ENCODE data around the gene SLC16A3. TPM values are rescaled to one million over a fixed set of nuclear protein-coding genes. Genes with fewer than 3 reads are reported as not detected.
A peak's percentile ranks its signal among the peaks of the same experiment; 100 is the strongest.

The SLC16A3 gene
- total RNA-seq, 4 donors from 2014 or later: 11.2 to 38.5 (median 22.1) TPM

GRCh38 chr17:82232876-82233785 lies 4.3 kb downstream of the SLC16A3 start:
- H3K4me1 ChIP-seq: peaks cover 0 to 95% (median 39%) of the 10 kb centered on the region in 3 donors
- peak overlapping the region in 3 of 4 donors; percentile 88 to 92 (median 91) for H3K27ac ChIP-seq
- H3K9me3 ChIP-seq: no peaks in the 10 kb centered on the region
- peaks cover 0 to 19% of the 10 kb centered on the region in 2 donors for H3K36me3 ChIP-seq
- no peaks in the 10 kb centered on the region for H3K27me3 ChIP-seq
- H3K4me3 ChIP-seq: no peak overlapping the region
- TF ChIP-seq POLR2A (IDR thresholded peaks at IDR 0.05): no peak
- peak; percentile 19 for TF ChIP-seq POLR2AphosphoS5 (IDR thresholded peaks at IDR 0.05)
- ATAC-seq: no peak
- WGBS, 2 donors (ENCODE audit: low coverage in 1 of 2): 78 to 93% methylated on average over 2 to 3 of the region's 21 CpGs

GRCh38 chr17:82234211-82235055 lies 5.6 kb downstream of the SLC16A3 start:
- no peak for ATAC-seq
- H3K27ac ChIP-seq: peak overlapping the region in 3 of 4 donors; percentile 81 to 86 (median 85)
- H3K27me3 ChIP-seq: no peaks in the 10 kb centered on the region
- H3K4me3 ChIP-seq: no peak overlapping the region
- WGBS, 2 donors (ENCODE audit: low coverage in 1 of 2): no CpG with 5 or more reads among the region's 26 CpGs
- H3K36me3 ChIP-seq: peaks cover 0 to 24% of the 10 kb centered on the region in 2 donors
- H3K9me3 ChIP-seq: no peaks in the 10 kb centered on the region
- peaks cover 0 to 97% (median 51%) of the 10 kb centered on the region in 3 donors for H3K4me1 ChIP-seq
- no peak for TF ChIP-seq CTCF (IDR thresholded peaks at IDR 0.05)
- no peak for TF ChIP-seq POLR2AphosphoS5 (IDR thresholded peaks at IDR 0.05)
- no peak for TF ChIP-seq POLR2A (IDR thresholded peaks at IDR 0.05)
- TF ChIP-seq EP300 (IDR thresholded peaks at IDR 0.05): no peak

GRCh38 chr17:82235056-82235774 lies 6.4 kb downstream of the SLC16A3 start:
- 74 to 80% methylated on average over 1 to 7 of the region's 19 CpGs for WGBS, 2 donors (ENCODE audit: low coverage in 1 of 2)
- TF ChIP-seq POLR2AphosphoS5 (IDR thresholded peaks at IDR 0.05): no peak
- TF ChIP-seq POLR2A (IDR thresholded peaks at IDR 0.05): no peak
- TF ChIP-seq CTCF (IDR thresholded peaks at IDR 0.05): no peak
- TF ChIP-seq EP300 (IDR thresholded peaks at IDR 0.05): no peak
- Histone ChIP-seq H3K9me3 (no peaks in the 10 kb centered on the region), H3K27me3 (no peaks in the 10 kb centered on the region), H3K4me1 (peaks cover 0 to 97% (median 51%) of the 10 kb centered on the region in 3 donors), H3K36me3 (peaks cover 0 to 31% of the 10 kb centered on the region in 2 donors), H3K27ac (peak overlapping the region in 3 of 4 donors; percentile 81 to 86 (median 85)), H3K4me3 (no peak overlapping the region)
- ATAC-seq: no peak

GRCh38 chr17:82235775-82236141 lies 6.9 kb downstream of the SLC16A3 start:
- Histone ChIP-seq H3K36me3 (peaks cover 0 to 31% of the 10 kb centered on the region in 2 donors), H3K27me3 (no peaks in the 10 kb centered on the region), H3K4me3 (no peak overlapping the region), H3K27ac (peak overlapping the region in 3 of 4 donors; percentile 81 to 86 (median 85)), H3K9me3 (no peaks in the 10 kb centered on the region), H3K4me1 (peaks cover under 1 to 97% (median 51%) of the 10 kb centered on the region in 3 donors)
- WGBS, 2 donors (ENCODE audit: low coverage in 1 of 2): 89% methylated on average over 3 of the region's 15 CpGs; no CpG with 5 or more reads in 1 of the 2 donors
- ATAC-seq: no peak
- TF ChIP-seq CTCF (IDR thresholded peaks at IDR 0.05) (no peak), POLR2AphosphoS5 (IDR thresholded peaks at IDR 0.05) (no peak)

Measured in gastroesophageal sphincter (tissue), 4 donors.